Gastroesophageal sphincter (tissue), 3 donors: ENCODE data around the gene ACSF2.

Experiments
- CTCF ChIP-seq, 4 experiments: fragments of 200-600 bp in 2 of 4; fragments of 450-650 bp in 2 of 4; sonication (generic) in 1 of 4; IDR thresholded peaks; one replicate each; pipeline ENCODE4 v1.5.1; 2017 to 2019; ENCODE audit warnings: antibody characterized with exemption in 4 of 4, mild to moderate bottlenecking in 2 of 4, moderate library complexity in 2 of 4
- EP300 ChIP-seq: sonication (generic); formaldehyde crosslinking; IDR thresholded peaks from one replicate; pipeline ENCODE4 v1.6.1; 2017; ENCODE audit warnings: antibody characterized with exemption, mild to moderate bottlenecking
- POLR2A ChIP-seq, 2 donors: fragments of 450-650 bp; IDR thresholded peaks; one replicate each; pipeline ENCODE4 v1.6.1; 2017; ENCODE audit warnings: antibody characterized with exemption in 2 of 2, mild to moderate bottlenecking in 2 of 2, moderate library complexity in 1 of 2

GRCh38 chr17:50445730-50446325 is 19.8 kb downstream of the ACSF2 start:
- TF ChIP-seq POLR2A (IDR thresholded peaks at IDR 0.05): no peak
- no peak for TF ChIP-seq CTCF (IDR thresholded peaks at IDR 0.05)
- TF ChIP-seq EP300: no peak
